ENCODE measurements around the gene GPX2.

GPX2 gene

GRCh38 chr14:64942531-64943111 is at the start of gene GPX2:
Gene GPX2, minus strand, starts transcription at chr14:64942745. Its CDS starts 19 bp downstream, at chr14:64942726.
- Mint-ChIP-seq H3K27ac (peak within 1 kb of the TSS; percentile 71), H3K9me3 (no peaks in the 10 kb centered on the region), H3K4me3 (no peak within 1 kb of the TSS), H3K27me3 (no peaks in the 10 kb centered on the region), H3K36me3 (ENCODE audit: low read depth) (peaks cover 90% of the 10 kb centered on the region), H3K4me1 (ENCODE audit: low read depth) (peaks cover 50% of the 10 kb centered on the region)
- no peak for DNase-seq

DNA sequence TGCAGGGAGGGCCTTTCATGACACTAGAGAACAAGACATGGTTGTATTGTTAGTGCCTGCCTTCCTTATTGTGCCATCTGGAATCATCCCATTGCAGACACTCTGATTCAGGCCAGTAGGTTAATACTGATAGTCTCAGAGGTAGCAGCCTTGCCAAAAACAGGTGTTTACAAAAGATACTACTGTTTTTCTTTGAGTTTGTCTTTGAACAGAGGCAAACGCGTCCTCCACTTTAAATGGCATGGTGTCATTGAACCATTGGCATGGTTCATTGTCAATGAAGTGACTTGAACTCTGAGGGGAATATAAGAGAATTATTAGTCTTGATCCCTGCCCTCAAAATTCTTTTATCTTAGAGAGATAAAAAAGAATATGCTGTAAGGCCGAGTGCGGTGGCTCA is 48.4 kb upstream of the GPX2 start:
- Mint-ChIP-seq H3K4me3 (no peak overlapping the region), H3K27ac (no peak overlapping the region), H3K4me1 (ENCODE audit: low read depth) (peaks cover 48% of the 10 kb centered on the region), H3K9me3 (no peaks in the 10 kb centered on the region), H3K36me3 (ENCODE audit: low read depth) (peaks cover 37% of the 10 kb centered on the region), H3K27me3 (no peaks in the 10 kb centered on the region)
- no peak for DNase-seq

GRCh38 chr14:64990296-64990695 is 47.8 kb upstream of the GPX2 start:
- no peak overlapping the region for H3K4me3 Mint-ChIP-seq
- H3K9me3 Mint-ChIP-seq = no peaks in the 10 kb centered on the region
- peak overlapping the region; percentile 53 for H3K27ac Mint-ChIP-seq
- DNase-seq = no peak
- H3K4me1 Mint-ChIP-seq (ENCODE audit: low read depth) = peaks cover 49% of the 10 kb centered on the region
- no peaks in the 10 kb centered on the region for H3K27me3 Mint-ChIP-seq
- peaks cover 37% of the 10 kb centered on the region for H3K36me3 Mint-ChIP-seq (ENCODE audit: low read depth)

DNA sequence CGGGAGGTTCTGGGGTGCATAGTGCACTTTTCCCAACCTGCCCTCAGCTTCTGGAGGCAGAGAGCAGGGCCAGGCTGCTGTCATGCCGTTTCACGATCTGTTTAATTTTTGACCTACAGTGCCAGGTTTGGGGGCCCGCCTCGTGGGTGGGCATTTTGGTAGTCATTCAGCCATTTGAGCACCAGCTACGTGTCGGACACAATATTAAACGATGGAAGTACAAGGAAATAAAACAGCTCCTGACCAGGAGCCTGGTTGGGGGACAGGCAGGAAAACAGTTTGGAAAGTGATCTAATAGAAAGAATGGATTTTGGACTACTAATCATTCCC is 44.9 kb upstream of the GPX2 start:
- Mint-ChIP-seq H3K27me3 (no peaks in the 10 kb centered on the region), H3K36me3 (ENCODE audit: low read depth) (peaks cover 31% of the 10 kb centered on the region), H3K9me3 (no peaks in the 10 kb centered on the region), H3K27ac (peak overlapping the region; percentile 99), H3K4me3 (peak overlapping the region; percentile 89), H3K4me1 (ENCODE audit: low read depth) (peaks cover 47% of the 10 kb centered on the region)
- no peak for DNase-seq

GRCh38 chr14:64986648-64987437 is 44.3 kb upstream of the GPX2 start, which contains the start of gene FNTB:
Gene FNTB, plus strand, starts transcription at chr14:64986895. Its CDS starts 59 bp downstream, at chr14:64986954.
- Mint-ChIP-seq H3K9me3 (no peaks in the 10 kb centered on the region), H3K4me1 (ENCODE audit: low read depth) (peaks cover 42% of the 10 kb centered on the region), H3K27ac (peak within 1 kb of the TSS; percentile 99), H3K36me3 (ENCODE audit: low read depth) (peaks cover 31% of the 10 kb centered on the region), H3K4me3 (peak within 1 kb of the TSS; percentile 89), H3K27me3 (no peaks in the 10 kb centered on the region)
- DNase-seq = peak; percentile 95

GRCh38 chr14:64983439-64984310 is 41.1 kb upstream of the GPX2 start:
- H3K27ac Mint-ChIP-seq = no peak overlapping the region
- no peaks in the 10 kb centered on the region for H3K27me3 Mint-ChIP-seq
- peak overlapping the region; percentile 57 for H3K4me3 Mint-ChIP-seq
- no peak for DNase-seq
- H3K4me1 Mint-ChIP-seq (ENCODE audit: low read depth) = peaks cover 19% of the 10 kb centered on the region
- H3K36me3 Mint-ChIP-seq (ENCODE audit: low read depth) = peaks cover 13% of the 10 kb centered on the region
- H3K9me3 Mint-ChIP-seq = no peaks in the 10 kb centered on the region

DNA sequence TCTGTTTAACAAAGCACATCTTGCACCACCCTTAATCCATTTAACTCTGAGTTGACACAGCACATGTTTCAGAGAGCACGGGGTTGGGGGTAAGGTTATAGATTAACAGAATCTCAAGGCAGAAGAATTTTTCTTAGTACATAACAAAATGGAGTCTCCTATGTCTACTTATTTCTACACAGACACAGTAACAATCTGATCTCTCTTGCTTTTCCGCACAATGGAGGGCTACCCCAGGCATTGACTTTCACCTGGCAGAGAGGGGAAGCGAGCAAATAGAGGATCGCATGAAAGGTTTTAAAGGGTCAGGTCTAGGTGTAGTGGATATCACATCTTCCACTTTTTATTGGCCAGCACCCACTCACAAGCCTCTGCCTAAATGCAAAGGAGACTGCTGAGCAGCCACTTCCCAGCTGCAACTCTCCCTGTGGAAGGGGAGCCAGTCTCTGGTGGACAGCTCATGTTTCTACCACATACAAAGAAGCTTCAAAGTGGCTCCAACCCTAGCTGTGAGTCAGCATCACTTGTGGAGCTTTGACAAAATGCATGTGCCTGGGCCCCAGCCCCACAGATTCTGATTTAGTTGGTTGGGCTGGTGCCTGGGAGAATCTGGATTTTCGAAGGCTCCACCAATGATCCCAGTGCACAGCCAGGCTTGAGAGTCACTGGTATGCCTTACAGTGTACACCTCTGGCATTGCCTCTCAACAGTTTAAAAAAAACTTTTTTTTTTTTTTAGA is 37.0 kb upstream of the GPX2 start:
- H3K4me1 Mint-ChIP-seq (ENCODE audit: low read depth) = peaks cover 4% of the 10 kb centered on the region
- no peaks in the 10 kb centered on the region for H3K9me3 Mint-ChIP-seq
- H3K4me3 Mint-ChIP-seq = no peak overlapping the region
- no peaks in the 10 kb centered on the region for H3K27me3 Mint-ChIP-seq
- DNase-seq = no peak
- H3K36me3 Mint-ChIP-seq (ENCODE audit: low read depth) = no peaks in the 10 kb centered on the region
- H3K27ac Mint-ChIP-seq = no peak overlapping the region

GRCh38 chr14:64974563-64974962 is 32.0 kb upstream of the GPX2 start:
- no peak overlapping the region for H3K4me3 Mint-ChIP-seq

DNA sequence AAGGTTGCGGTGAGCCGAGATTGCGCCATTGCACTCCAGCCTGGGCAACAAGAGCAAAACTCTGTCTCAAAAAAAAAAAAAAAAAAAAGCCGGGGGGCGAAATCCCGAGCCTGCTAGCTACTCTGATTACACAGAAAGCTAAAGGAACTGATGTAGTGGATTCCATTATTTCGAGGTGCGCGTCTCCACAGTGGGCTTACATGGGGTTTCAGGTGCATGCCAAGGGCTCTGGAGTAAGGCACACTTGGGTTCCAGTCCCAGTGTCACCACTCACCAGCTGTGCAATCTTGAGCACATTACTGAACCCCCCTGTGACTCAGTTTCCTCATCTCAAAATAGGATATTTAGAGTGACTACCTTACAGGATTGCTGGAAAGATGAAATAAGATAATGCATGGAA is 31.3 kb upstream of the GPX2 start:
- Mint-ChIP-seq H3K36me3 (ENCODE audit: low read depth) (no peaks in the 10 kb centered on the region), H3K4me1 (ENCODE audit: low read depth) (peaks cover 15% of the 10 kb centered on the region), H3K9me3 (no peaks in the 10 kb centered on the region), H3K27me3 (no peaks in the 10 kb centered on the region), H3K27ac (no peak overlapping the region), H3K4me3 (no peak overlapping the region)
- no peak for DNase-seq

More at GRCh38 chr14:64974563-64974962, 32.0 kb upstream of the GPX2 start:
- Mint-ChIP-seq H3K36me3 (ENCODE audit: low read depth) (no peaks in the 10 kb centered on the region), H3K4me1 (ENCODE audit: low read depth) (peaks cover 15% of the 10 kb centered on the region), H3K27ac (no peak overlapping the region), H3K9me3 (no peaks in the 10 kb centered on the region), H3K27me3 (no peaks in the 10 kb centered on the region)
- DNase-seq = no peak

DNA sequence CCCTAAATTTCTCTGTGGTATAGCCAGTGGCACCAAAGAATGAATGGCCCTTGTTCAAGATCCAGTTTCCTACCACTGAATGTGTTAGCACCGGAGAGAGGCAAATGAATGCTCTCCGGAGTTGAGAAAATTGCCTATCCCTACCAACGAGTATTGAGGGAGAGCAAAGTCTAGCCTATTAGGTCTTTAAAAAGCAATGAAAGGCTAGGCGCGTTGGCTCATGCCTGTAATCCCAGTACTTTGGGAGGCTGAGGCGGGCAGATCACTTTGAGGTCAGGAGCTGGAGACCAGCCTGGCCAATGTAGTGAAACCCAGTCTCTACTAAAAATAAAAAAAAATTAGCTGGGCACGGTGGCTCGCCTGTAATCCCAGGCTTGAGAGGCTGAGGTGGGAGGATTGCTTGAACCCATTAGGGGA is 30.5 kb upstream of the GPX2 start:
- no peak overlapping the region for H3K27ac Mint-ChIP-seq
- no peaks in the 10 kb centered on the region for H3K36me3 Mint-ChIP-seq (ENCODE audit: low read depth)
- H3K4me3 Mint-ChIP-seq = peak overlapping the region; percentile 79
- no peaks in the 10 kb centered on the region for H3K27me3 Mint-ChIP-seq
- DNase-seq = no peak
- peaks cover 15% of the 10 kb centered on the region for H3K4me1 Mint-ChIP-seq (ENCODE audit: low read depth)
- no peaks in the 10 kb centered on the region for H3K9me3 Mint-ChIP-seq

DNA sequence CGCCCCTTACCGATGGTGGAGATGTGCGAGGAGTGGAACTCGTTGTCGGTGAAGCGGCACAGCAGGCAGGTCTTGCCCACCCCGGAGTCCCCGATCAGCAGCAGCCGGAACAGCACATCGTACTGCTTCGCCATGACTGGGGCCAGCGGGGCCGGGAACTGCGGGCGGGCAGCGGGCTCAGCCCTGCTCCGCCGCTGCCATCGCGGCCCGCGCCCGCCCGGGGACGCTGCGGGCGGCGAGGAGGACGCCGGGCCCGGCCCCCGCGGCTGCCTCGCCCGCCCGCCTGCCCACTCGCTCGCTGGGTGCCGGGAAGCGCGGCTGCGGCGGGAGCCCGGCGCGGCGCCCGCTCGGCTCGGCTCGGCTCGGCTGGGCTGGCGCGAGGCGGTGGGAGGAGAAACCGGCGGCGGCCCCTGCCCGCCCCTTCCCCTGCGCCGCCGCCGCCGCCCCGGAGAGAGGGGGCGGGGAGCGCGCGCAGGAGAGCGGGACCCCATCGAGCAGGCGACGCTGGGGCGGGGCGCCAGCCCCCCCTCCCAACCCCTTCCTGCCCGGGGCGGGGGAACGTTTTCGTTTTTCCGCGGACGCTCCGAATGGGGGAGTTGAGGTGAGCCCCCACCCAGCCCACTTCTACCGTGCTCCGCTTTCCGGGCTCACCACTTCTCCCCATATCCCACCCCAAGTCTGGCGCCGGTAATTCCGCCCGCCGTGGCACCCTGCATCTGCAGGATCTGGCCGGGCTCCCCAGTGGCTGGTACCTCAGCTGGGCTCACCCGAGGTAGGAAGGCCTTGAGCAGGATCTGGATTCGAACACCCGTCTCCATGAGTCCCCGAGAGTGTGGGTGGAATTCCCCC is 29.6 kb upstream of the GPX2 start, which contains the start of gene RAB15:
Gene RAB15, minus strand, starts transcription at position 394 of the 849 bp plus-strand sequence. Its CDS starts 260 bp downstream, at position 134.
- Mint-ChIP-seq H3K9me3 (no peaks in the 10 kb centered on the region), H3K4me1 (ENCODE audit: low read depth) (peaks cover 15% of the 10 kb centered on the region), H3K4me3 (peak within 1 kb of the TSS; percentile 79), H3K27me3 (no peaks in the 10 kb centered on the region), H3K36me3 (ENCODE audit: low read depth) (no peaks in the 10 kb centered on the region), H3K27ac (peak within 1 kb of the TSS; percentile 75)
- DNase-seq = peak; percentile 65

DNA sequence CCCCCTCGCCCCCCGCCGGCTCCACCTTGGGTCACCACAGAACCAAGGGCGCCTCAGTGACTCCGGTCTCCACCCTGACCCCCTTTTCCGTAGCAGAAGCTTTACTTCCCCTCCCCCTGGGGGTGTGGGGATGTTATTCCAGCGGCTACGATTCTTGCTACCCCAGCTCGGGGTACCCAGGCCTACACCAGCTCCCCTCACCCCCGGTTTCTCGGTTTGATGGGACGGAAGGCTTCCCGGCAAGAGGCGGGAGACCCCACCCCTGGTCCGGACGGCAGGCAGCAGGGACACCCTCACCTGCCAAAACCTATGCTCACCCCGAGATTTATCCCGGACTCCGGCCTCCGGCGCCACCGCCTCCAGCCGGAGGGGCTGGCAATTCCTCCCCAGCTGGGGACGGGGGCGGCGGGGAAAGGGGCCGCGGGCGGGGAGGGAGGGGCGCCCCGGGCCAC is 29.0 kb upstream of the GPX2 start:
- no peak for DNase-seq
- Mint-ChIP-seq H3K4me1 (ENCODE audit: low read depth) (peaks cover 15% of the 10 kb centered on the region), H3K9me3 (no peaks in the 10 kb centered on the region), H3K27ac (peak overlapping the region; percentile 72), H3K27me3 (no peaks in the 10 kb centered on the region), H3K4me3 (peak overlapping the region; percentile 75), H3K36me3 (ENCODE audit: low read depth) (no peaks in the 10 kb centered on the region)

GRCh38 chr14:64970776-64971477 is 28.4 kb upstream of the GPX2 start:
- H3K9me3 Mint-ChIP-seq = no peaks in the 10 kb centered on the region
- peak overlapping the region; percentile 72 for H3K27ac Mint-ChIP-seq
- peaks cover 15% of the 10 kb centered on the region for H3K4me1 Mint-ChIP-seq (ENCODE audit: low read depth)
- peak overlapping the region; percentile 75 for H3K4me3 Mint-ChIP-seq
- peak; percentile 39 for DNase-seq
- H3K27me3 Mint-ChIP-seq = no peaks in the 10 kb centered on the region
- no peaks in the 10 kb centered on the region for H3K36me3 Mint-ChIP-seq (ENCODE audit: low read depth)

All from activated T-cell treated with anti-CD3 and anti-CD28 coated beads, Interleukin-2, amount 50 U/mL, for 24 hours (primary cell).